ENCODE measurements around the gene DCXR. TPM values are rescaled to one million over a fixed set of nuclear protein-coding genes. Genes with fewer than 3 reads are reported as not detected.

DCXR gene
- total RNA-seq, 1 donor: 29.3 TPM

DNA sequence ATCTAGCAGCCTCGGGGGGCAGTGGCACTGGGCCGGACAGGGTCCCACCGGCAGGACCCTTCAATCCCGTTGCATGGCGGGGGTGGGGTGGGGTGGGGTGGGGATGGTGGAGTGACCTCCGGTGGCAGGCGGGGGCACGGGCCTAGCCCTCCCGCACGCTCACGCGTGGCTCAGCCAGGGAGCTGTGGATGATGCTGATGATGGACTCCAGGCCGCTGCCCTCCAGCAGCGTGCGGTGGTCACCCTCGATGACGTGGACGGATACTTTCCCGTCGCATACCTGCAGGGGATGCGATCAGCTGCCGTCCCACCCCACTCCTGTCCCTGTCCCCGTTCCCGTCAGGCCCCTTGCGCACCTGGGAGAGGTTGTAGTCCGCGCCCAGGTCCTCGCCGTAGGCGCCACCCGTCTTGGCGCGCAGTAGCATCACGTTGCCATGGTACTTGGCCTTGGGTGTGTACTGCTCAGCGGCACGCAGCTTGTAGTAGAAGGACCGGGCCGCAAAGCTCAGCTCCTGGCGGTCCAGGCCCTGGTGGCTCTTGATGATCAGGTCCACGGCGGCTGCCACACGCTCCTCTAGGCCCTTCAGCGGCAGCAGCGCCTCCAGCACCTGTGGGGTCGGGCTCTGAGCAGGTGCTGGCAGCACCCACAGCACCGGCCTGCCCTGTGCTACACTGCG, 41.6 kb upstream of the DCXR start:
- no peak overlapping the region for H3K4me3 ChIP-seq (ENCODE audit: low read depth, low read length)
- TF ChIP-seq, protein P1, sequence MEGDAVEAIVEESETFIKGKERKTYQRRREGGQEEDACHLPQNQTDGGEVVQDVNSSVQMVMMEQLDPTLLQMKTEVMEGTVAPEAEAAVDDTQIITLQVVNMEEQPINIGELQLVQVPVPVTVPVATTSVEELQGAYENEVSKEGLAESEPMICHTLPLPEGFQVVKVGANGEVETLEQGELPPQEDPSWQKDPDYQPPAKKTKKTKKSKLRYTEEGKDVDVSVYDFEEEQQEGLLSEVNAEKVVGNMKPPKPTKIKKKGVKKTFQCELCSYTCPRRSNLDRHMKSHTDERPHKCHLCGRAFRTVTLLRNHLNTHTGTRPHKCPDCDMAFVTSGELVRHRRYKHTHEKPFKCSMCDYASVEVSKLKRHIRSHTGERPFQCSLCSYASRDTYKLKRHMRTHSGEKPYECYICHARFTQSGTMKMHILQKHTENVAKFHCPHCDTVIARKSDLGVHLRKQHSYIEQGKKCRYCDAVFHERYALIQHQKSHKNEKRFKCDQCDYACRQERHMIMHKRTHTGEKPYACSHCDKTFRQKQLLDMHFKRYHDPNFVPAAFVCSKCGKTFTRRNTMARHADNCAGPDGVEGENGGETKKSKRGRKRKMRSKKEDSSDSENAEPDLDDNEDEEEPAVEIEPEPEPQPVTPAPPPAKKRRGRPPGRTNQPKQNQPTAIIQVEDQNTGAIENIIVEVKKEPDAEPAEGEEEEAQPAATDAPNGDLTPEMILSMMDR (IDR thresholded peaks at IDR 0.05; ENCODE audit: insufficient read depth, low read length): no peak
- no peak for DNase-seq (ENCODE audit: low read depth)

DNA sequence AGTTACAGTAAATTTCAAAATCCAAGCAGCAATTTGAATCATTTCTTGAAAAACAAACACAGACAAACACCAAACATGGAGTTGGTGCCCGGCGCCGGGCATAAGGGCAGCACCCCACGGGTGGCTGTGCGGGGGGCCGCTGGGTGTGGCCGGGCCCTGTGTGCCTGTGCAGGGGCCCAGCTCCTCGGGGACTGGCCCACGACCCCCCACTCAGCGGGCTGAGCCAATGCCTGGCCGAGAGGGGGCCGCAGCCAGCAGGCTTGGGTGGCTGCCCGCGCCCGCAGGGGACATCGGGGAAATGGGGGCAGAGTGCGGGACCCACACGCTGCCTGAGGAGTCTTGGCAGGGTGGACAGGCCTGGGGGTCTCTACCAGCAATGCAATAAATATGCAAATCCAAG, 40.9 kb upstream of the DCXR start:
- DNase-seq (ENCODE audit: low read depth): no peak
- no peak overlapping the region for H3K4me3 ChIP-seq (ENCODE audit: low read depth, low read length)
- TF ChIP-seq, protein P1 (IDR thresholded peaks at IDR 0.05; ENCODE audit: insufficient read depth, low read length): no peak

DNA sequence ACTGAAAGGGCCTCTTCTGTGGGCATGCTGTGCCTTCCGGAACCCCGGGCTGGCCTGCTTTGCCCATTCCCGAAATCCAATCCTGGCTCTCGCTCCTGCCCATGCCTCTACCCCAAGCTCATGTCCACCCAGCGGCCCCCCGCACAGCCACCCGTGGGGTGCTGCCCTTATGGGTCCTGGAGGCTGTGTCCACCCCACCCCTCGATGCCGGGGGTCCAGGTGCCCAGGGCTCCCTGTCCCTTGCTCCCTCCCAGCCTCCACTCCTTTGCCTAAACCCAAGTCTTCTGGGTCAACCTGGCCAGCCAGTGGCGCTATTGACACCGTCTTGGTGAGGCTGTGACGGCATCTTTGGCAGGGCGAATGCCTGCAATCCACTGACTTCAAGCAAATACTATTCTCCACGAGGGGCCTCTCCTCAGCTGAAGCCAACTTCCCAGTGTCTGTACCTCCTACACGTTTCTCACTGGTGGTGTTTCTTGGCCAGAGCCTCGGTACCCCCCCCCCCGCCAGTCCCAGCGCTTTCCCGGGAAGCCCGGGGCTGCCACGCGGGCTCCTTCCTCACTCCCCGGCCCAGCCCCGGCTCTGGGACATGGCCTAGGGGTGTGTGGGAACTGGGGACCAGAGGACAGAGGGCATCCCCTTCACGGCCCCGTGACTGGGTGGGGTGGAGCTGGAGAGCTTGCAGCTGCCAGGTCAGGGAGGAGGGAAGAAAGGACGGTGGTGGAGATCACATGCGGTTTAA, 40.3 kb upstream of the DCXR start:
- TF ChIP-seq, protein P1 (IDR thresholded peaks at IDR 0.05; ENCODE audit: insufficient read depth, low read length): no peak
- DNase-seq (ENCODE audit: low read depth): no peak
- H3K4me3 ChIP-seq (ENCODE audit: low read depth, low read length): no peak overlapping the region

DNA sequence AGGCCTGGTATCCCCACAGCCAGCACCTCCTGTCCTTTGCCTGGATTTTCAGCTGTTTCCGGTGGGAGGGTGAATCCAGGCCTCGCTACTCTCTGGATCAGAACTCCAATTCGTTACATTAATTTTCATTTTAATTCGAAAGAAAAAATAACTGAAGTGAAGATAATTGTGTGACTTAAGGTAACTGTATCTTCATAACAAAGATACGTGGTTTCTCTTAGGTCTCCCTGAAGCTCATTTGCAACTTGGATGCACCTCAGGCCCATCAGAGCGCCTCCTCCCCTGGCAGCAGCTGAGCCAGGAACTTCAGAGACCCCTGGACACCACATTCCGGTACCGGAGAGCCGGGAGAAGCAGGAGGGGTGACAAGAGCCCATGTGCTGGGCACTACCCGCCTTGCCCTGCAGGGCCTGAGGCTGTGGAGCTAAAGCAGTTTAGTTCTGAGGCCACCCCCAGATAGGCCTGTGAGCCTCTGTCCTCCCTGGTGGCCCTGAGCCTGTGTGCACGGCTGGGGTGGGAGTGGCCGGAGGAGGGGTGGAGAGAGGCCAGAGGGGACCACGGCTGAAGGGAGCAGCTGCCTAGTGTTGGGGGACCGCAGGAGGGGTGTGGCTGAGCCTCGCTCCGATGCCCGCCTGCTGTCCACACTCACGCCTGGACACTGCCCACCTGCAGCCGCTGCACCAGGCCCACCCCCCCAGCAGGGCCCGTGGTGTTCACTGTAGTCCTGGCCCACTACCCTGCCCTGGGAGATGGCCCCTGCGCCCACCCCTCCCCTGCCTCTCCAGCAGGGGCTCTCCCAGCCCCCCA, 39.5 kb upstream of the DCXR start:
- H3K4me3 ChIP-seq (ENCODE audit: low read depth, low read length): no peak overlapping the region
- TF ChIP-seq, protein P1 (IDR thresholded peaks at IDR 0.05; ENCODE audit: insufficient read depth, low read length): no peak
- DNase-seq (ENCODE audit: low read depth): no peak

GRCh38 chr17:82076018-82076784, 38.7 kb upstream of the DCXR start:
- no peak overlapping the region for H3K4me3 ChIP-seq (ENCODE audit: low read depth, low read length)
- TF ChIP-seq, protein P1 (IDR thresholded peaks at IDR 0.05; ENCODE audit: insufficient read depth, low read length): no peak
- no peak for DNase-seq (ENCODE audit: low read depth)

GRCh38 chr17:82073446-82073845, 35.9 kb upstream of the DCXR start:
- TF ChIP-seq, protein P1 (IDR thresholded peaks at IDR 0.05; ENCODE audit: insufficient read depth, low read length): no peak
- no peak overlapping the region for H3K4me3 ChIP-seq (ENCODE audit: low read depth, low read length)
- no peak for DNase-seq (ENCODE audit: low read depth)
